Measurements from ENCODE around the gene ARHGAP32.

DNA sequence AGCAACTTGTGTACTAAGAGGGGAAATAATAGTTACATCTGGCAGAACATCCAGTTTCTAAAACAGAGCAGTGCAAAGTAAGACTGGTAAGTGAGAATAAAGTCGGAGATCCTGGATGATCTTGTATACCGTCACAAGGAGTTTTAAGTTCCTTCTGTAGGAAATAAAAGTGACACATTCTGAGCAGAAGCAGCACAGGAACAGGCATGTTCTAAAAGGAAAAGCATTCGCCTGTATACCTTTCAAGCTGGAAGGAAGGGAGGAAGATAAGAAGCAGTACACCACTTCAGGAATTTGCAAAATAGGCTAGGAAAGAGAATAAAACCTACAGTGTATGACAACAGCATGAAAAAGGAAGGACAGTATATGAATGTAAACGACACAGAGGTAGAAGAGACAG lies 143.2 kb downstream of the ARHGAP32 start:
- TF ChIP-seq CTCF (IDR thresholded peaks at IDR 0.05) (no peak), POLR2A (IDR thresholded peaks at IDR 0.05) (no peak)
